ENCODE data around the gene CPT1B. TPM values are rescaled to one million over a fixed set of nuclear protein-coding genes. Genes with fewer than 3 reads are reported as not detected.

CPT1B gene
- total and polyA plus RNA-seq, 2 experiments from 2014 or later: 1.3 to 2.9 TPM

DNA sequence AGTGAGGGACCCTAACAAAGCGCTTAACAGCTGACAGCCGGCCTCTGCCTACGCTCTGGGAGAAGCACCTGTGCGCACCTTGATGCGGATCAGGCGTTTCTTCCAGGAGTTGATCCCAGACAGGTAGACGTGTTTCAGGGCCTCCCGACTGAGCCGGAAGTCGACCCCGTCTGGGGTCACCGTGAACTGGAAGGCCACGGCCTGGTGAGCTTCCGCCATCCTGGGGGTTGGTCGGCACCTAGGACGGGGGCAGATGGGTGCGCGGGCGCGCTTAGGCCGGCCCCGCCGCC is 585 bp downstream of the CPT1B start:
- H2AFZ ChIP-seq: no peak overlapping the region
- peaks cover 17% of the 10 kb centered on the region for H3K4me1 ChIP-seq (ENCODE audit: insufficient read depth)
- no peaks in the 10 kb centered on the region for H3K27me3 ChIP-seq (replicated peaks; ENCODE audit: insufficient read depth)
- in situ Hi-C loops (cut with MboI): no loop called here
- no peaks in the 10 kb centered on the region for H4K20me1 ChIP-seq (ENCODE audit: insufficient read depth)
- H3K4me2 ChIP-seq (ENCODE audit: unreplicated experiment): no peak overlapping the region
- no peaks in the 10 kb centered on the region for H3K36me3 ChIP-seq (ENCODE audit: low read depth)
- no peak overlapping the region for H3K4me3 ChIP-seq
- no peaks in the 10 kb centered on the region for H3K9me3 ChIP-seq (ENCODE audit: low read depth)
- H3K27ac ChIP-seq: no peak overlapping the region
- TF ChIP-seq EZH2 (IDR thresholded peaks at IDR 0.05; ENCODE audit: insufficient read depth, poor library complexity, severe bottlenecking): no peak
- TF ChIP-seq EZH2phosphoT487 (IDR thresholded peaks at IDR 0.05; ENCODE audit: insufficient read depth, low read depth): no peak
- no peak for DNase-seq
- H3K9me2 ChIP-seq (ENCODE audit: insufficient read depth): no peaks in the 10 kb centered on the region
- WGBS, 2 experiments (ENCODE audit: low coverage in 1 of 2, low lambda C conversion rate in 2 of 2, missing lambda C conversion rate in 2 of 2): 46 to 52% methylated on average over 13 to 21 of the region's 23 CpGs
- H3K79me2 ChIP-seq (ENCODE audit: insufficient read depth): peaks cover 10% of the 10 kb centered on the region
- H3F3A ChIP-seq (ENCODE audit: insufficient read depth): no peaks in the 10 kb centered on the region
- H3K9ac ChIP-seq: no peak overlapping the region

DNA sequence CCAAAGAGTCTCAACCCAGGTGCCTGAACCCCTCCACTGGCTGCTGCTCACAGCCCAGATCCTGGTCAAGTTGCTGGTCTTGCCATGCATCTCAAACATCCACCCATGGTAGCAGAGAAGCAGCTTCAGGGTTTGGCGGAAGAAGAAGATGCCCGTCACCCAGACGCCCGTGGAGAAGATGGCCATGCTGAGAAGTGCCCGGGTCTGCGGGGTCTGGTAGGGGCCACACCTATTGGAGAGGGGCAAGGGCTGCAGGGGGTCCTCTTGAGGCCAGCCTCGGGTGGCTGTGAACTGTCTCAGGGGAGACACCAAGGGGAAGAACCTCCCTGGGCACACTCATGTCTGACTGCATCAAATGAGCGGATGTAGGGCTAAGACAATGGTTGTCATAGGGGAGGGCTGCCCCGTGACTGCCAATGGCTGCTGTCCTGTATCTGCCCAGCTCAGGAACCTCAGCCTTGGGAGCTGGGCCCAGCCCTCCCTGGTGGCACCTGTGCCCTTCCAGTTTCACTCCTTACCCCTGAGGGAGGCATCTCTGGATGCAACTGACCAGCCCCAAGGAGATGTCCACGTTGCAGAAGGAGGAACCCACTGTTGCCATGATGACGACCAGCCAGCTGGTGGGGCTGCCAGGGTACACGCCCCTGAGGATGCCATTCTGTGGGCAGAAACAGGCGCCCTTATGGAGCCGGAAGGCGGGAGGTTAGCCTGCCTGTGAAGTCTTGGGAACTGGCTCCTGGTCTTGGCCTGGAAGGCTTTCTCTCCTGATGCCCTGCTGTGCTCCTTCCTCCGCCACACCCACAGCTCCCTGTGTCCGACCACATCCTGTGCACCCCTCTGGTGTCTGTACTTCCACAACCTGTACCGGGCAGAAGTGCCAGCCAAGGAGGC is 1.2 kb downstream of the CPT1B start:
- Histone ChIP-seq H3K36me3 (ENCODE audit: low read depth) (no peaks in the 10 kb centered on the region), H3K9me2 (ENCODE audit: insufficient read depth) (no peaks in the 10 kb centered on the region), H3K9me3 (ENCODE audit: low read depth) (no peaks in the 10 kb centered on the region), H3K27me3 (replicated peaks; ENCODE audit: insufficient read depth) (no peaks in the 10 kb centered on the region), H3K27ac (no peak overlapping the region), H3K4me2 (ENCODE audit: unreplicated experiment) (no peak overlapping the region), H3K4me3 (no peak overlapping the region), H2AFZ (no peak overlapping the region), H4K20me1 (ENCODE audit: insufficient read depth) (no peaks in the 10 kb centered on the region), H3F3A (ENCODE audit: insufficient read depth) (no peaks in the 10 kb centered on the region), H3K9ac (no peak overlapping the region), H3K4me1 (ENCODE audit: insufficient read depth) (peaks cover 17% of the 10 kb centered on the region), H3K79me2 (ENCODE audit: insufficient read depth) (peaks cover 9% of the 10 kb centered on the region)
- DNase-seq: no peak
- 69 to 71% methylated on average over 18 of the region's 18 CpGs for WGBS, 2 experiments (ENCODE audit: low coverage in 1 of 2, low lambda C conversion rate in 2 of 2, missing lambda C conversion rate in 2 of 2)
- in situ Hi-C loops (cut with MboI): no loop called here
- TF ChIP-seq EZH2phosphoT487 (IDR thresholded peaks at IDR 0.05; ENCODE audit: insufficient read depth, low read depth) (no peak), EZH2 (IDR thresholded peaks at IDR 0.05; ENCODE audit: insufficient read depth, poor library complexity, severe bottlenecking) (no peak)

DNA sequence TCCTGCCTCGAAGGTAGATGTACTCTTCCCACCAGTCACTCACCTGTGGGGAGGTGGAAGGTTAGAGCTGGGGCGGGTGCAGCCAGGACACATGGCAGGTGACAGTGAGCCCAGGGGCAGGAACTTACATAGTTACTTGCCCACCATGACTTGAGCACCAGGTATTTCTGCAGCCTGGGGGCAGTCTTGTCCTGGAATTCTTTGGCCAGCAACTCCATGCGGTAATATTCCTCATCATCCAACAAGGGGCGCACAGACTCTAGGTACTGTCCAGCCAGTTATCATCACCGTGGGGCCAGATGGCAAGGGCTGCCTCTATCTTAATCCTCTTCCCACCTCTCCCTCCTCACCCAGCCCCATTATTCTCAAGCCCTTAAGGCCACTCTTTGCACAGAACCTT is 2.2 kb downstream of the CPT1B start:
- no peaks in the 10 kb centered on the region for H3K9me2 ChIP-seq (ENCODE audit: insufficient read depth)
- H3K9ac ChIP-seq: no peak overlapping the region
- DNase-seq: peak; percentile 47
- H3K27ac ChIP-seq: no peak overlapping the region
- H3K9me3 ChIP-seq (ENCODE audit: low read depth): no peaks in the 10 kb centered on the region
- TF ChIP-seq EZH2phosphoT487 (IDR thresholded peaks at IDR 0.05; ENCODE audit: insufficient read depth, low read depth): no peak
- no peak for TF ChIP-seq EZH2 (IDR thresholded peaks at IDR 0.05; ENCODE audit: insufficient read depth, poor library complexity, severe bottlenecking)
- H3K4me2 ChIP-seq (ENCODE audit: unreplicated experiment): no peak overlapping the region
- H2AFZ ChIP-seq: no peak overlapping the region
- peaks cover 14% of the 10 kb centered on the region for H3K4me1 ChIP-seq (ENCODE audit: insufficient read depth)
- in situ Hi-C loops (cut with MboI): no loop called here
- H4K20me1 ChIP-seq (ENCODE audit: insufficient read depth): no peaks in the 10 kb centered on the region
- no peak overlapping the region for H3K4me3 ChIP-seq
- 81 to 89% methylated on average over 5 of the region's 5 CpGs for WGBS, 2 experiments (ENCODE audit: low coverage in 1 of 2, low lambda C conversion rate in 2 of 2, missing lambda C conversion rate in 2 of 2)
- H3F3A ChIP-seq (ENCODE audit: insufficient read depth): no peaks in the 10 kb centered on the region
- H3K79me2 ChIP-seq (ENCODE audit: insufficient read depth): no peaks in the 10 kb centered on the region
- no peaks in the 10 kb centered on the region for H3K36me3 ChIP-seq (ENCODE audit: low read depth)
- H3K27me3 ChIP-seq (replicated peaks; ENCODE audit: insufficient read depth): no peaks in the 10 kb centered on the region

DNA sequence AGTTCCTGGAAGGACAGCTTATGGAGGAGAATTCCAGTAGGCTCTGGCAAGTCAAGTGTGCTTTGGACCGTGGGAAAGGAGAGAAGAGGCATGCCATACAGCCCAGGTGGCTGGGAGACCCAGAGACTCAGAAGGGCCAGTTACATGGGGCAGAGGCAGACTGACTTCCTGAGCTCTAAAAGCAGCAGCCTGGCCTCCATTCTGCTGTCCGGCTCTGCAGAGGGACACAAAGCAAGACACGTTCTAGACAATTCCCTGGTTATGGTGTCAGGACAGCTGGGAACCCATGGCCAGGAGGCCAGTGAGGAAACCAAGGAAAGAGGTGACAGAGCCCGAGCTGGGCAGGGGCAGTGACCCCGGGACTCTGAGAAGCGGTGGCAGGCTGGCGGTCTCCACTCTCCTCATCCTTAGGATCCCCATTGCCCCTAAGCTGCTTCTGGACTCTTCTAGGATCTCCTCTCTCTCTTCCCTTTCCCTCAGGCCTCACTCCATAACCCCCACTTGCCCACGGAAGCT is 2.7 kb downstream of the CPT1B start:
- Histone ChIP-seq H3F3A (ENCODE audit: insufficient read depth) (no peaks in the 10 kb centered on the region), H3K4me3 (no peak overlapping the region), H3K36me3 (ENCODE audit: low read depth) (no peaks in the 10 kb centered on the region), H3K4me1 (ENCODE audit: insufficient read depth) (peaks cover 14% of the 10 kb centered on the region), H3K4me2 (ENCODE audit: unreplicated experiment) (no peak overlapping the region), H2AFZ (no peak overlapping the region), H3K9me3 (ENCODE audit: low read depth) (no peaks in the 10 kb centered on the region), H4K20me1 (ENCODE audit: insufficient read depth) (no peaks in the 10 kb centered on the region), H3K27me3 (replicated peaks; ENCODE audit: insufficient read depth) (no peaks in the 10 kb centered on the region), H3K9me2 (ENCODE audit: insufficient read depth) (no peaks in the 10 kb centered on the region), H3K9ac (no peak overlapping the region), H3K79me2 (ENCODE audit: insufficient read depth) (no peaks in the 10 kb centered on the region), H3K27ac (no peak overlapping the region)
- in situ Hi-C loops (cut with MboI): no loop called here
- 91 to 96% methylated on average over 8 of the region's 8 CpGs for WGBS, 2 experiments (ENCODE audit: low coverage in 1 of 2, low lambda C conversion rate in 2 of 2, missing lambda C conversion rate in 2 of 2)
- no peak for TF ChIP-seq EZH2phosphoT487 (IDR thresholded peaks at IDR 0.05; ENCODE audit: insufficient read depth, low read depth)
- TF ChIP-seq EZH2 (IDR thresholded peaks at IDR 0.05; ENCODE audit: insufficient read depth, poor library complexity, severe bottlenecking): no peak
- no peak for DNase-seq
